ENCODE results near the gene NR4A3.
"Not testable (repeated sequence)": the region's sequence is repeated elsewhere in the genome, so short reads cannot be mapped to it uniquely, and the experiment has no call there.

The NR4A3 gene

DNA sequence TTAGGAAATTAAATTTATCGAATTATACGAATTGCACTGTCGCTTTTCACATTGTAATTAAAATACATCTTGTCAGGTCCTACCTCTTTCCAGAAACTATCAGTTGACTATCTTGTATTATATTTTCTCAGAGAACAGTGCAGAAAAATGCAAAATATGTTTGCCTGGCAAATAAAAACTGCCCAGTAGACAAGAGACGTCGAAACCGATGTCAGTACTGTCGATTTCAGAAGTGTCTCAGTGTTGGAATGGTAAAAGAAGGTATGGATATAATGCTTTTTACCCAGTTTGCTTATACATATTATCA, 10.8 kb downstream of the NR4A3 start:
- DNase-seq (ENCODE audit: low read depth in 1 of 2, low spot score in 1 of 2): no peak

DNA sequence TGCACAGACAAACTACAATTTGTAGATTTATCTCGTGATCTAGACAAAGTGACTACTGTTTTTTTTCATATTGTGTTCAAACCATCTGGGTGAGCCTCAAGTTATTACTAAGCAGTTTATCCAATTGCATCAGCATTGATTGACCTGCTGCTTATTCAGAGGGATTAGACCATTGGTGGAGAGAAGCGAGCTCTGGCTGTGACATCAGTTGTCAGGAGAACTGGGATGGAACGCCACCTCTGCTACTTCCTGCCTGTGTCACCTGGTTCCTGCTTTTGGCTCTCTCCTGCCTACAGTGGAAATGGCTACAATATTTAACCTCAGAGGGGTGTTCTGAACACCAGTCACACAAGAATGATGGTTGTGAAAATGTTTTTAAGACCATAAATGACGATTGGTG, 12.1 kb downstream of the NR4A3 start:
- DNase-seq (ENCODE audit: low read depth in 1 of 2, low spot score in 1 of 2): no peak

DNA sequence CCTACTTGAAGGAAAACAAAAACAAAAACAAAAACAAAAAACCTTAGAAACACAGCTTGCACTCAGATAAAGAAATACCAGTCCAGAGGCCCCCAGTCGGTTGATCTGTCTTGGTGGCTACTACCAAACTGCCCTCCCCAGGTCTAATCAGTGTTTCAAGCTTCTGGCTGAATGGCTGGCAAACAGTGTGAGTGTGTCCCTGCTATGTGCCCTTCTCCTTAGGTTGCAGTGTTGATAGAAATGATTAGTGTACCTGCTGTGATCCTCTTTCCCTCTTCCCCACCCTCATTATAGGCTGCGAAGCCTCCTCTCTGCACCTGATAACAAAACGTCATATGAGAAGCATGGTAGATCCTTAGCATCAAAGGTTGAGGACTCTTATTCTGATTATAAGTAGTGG, 12.8 kb downstream of the NR4A3 start:
- no peak for DNase-seq (ENCODE audit: low read depth in 1 of 2, low spot score in 1 of 2)

DNA sequence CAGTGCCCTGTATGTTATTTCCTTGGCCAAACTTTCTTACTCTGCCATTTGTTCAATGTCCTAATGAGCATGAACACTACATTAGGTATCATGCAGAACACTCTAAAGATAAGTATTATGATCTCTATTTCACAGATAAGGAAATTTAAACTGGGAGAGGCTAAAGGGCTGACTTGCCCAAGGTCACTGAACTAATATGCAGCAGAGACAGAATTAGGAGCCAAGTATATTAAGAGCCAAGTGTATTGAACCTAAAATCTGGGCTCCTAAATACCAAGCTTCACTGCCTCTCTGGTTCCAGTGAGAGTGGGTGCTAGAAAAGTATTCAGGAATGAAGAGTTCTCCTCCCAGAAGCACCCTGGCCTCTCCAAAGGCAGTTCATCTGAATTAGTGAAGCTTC, 13.5 kb downstream of the NR4A3 start:
- no peak for DNase-seq (ENCODE audit: low read depth in 1 of 2, low spot score in 1 of 2)

DNA sequence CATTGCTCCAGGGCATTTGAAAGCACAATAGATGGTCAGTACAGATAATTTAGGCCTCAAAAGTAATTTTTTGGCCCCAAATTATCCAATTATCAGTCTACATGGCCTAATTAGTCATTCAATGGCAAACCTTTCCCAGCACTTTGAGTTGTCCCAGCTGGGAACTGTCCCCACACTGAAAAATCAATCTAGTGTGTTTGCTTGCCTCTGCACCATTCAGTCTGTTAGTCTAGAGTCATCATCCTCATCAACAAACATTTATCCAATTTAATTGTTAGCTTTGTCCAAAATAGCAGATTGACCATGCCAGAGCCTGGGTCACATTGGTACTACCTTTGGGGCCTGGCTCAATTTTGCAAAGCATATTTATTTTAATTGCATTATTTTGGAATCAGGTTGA, 13.9 kb downstream of the NR4A3 start:
- no peak for DNase-seq (ENCODE audit: low read depth in 1 of 2, low spot score in 1 of 2)

DNA sequence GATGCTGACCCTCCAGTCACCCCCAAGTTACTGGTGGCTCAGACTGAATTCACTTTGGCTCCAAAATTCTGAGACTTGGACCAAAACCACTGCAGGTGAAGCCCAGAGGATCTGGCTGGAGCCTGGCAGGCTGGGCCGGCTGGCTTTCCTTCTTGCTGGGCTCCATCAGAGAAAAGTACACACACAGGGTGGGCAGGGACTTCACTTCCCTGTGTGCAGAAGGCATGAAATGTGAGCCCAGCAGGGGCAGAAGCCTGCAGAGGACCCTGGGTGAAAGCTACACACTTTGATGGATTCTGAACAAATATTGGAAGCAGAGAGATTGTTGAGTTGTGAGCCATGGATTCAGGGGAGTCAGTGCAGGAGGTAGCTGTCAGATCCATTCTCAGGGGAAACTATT, 18.4 kb downstream of the NR4A3 start:
- DNase-seq (ENCODE audit: low read depth in 1 of 2, low spot score in 1 of 2): no peak

DNA sequence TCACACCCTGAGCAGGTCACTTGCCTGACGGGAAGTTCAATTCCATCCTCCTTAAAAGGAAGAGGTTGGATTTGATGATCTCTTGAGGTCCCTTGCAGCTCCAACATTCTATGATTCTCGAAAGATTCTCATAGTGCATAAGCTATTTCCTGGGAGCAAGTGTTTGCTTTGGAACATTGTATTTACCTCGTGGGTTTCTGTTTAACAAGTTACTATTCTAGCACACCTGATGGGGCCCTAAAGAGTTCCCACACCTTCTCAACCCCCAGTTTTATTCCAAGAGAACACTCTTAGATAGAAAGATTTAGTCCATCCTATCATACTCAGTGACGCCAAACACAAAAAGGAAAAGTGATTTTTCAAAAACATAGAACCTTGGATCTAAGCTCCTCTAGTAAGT, 23.4 kb downstream of the NR4A3 start:
- no peak for DNase-seq (ENCODE audit: low read depth in 1 of 2, low spot score in 1 of 2)

DNA sequence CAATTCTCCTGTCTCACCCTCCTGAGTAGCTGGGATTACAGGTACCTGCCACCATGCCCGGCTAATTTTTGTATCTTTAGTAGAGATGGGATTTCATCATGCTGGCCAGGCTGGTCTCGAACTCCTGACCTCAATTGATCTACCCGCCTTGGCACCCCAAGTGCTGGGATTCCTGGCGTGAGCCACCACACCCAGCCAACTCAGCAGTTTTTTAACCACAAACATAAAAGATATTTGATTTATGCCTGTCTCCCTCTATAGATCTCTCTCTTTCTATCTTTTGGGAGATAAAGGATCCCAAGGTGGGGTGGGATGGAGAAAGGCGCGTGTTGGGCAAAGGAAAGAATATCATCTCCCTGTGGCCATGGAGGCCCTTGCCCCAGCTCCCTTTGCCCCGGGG, 26.8 kb downstream of the NR4A3 start:
- DNase-seq (ENCODE audit: low read depth in 1 of 2, low spot score in 1 of 2): no peak

DNA sequence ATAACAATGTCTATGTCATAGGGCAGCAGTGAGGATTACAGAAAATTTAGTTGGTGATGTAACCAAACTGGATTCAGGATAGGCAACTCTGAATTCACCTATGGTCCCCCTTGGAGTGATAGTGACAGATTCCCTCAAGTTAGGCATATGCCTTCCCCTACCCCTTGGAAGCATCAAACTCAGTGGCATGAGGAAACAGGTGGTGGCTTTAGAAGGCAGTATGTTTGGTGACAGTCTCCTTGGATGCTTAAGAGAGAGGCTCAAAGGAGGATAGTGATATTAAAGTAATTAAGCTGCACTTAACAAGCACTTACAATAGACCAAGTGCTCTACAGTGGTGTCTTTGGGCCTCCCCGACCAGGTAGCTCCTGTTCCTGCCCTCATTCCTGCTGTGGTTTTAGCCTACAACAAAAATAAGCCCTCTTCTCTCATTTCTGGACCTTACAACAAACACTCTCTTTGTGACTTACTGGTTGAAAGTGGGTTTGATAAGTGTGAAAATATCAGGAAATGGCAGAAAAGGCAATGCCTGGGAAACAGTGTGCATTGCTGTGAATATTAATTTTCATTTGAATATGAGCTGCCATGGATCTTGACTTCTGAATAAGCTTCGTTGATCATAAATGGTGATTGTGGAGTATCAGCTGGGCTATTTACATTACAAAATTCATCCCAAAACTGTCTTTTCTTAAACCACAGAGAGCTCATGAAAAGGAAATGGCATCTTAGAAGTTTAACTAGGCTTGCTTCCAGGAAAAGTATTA, 29.2 kb downstream of the NR4A3 start:
- no peak for DNase-seq (ENCODE audit: low read depth in 1 of 2, low spot score in 1 of 2)

DNA sequence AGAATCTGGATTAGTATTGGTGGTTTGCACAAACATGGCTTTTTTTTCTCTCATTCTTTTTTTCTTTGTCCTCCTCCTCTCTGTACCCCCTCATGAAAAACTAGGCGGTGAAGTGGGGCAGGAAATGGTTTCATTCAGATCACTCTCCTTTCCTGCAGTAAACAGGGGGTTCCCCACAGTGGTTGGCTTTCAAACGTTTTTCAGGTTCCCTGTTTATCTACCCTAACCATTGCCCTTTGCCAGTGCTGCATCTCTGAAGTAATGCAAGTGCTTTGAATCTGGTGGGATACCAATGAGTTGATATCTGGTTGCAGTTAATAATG, 29.8 kb downstream of the NR4A3 start:
- DNase-seq (ENCODE audit: low read depth in 1 of 2, low spot score in 1 of 2): no peak

DNA sequence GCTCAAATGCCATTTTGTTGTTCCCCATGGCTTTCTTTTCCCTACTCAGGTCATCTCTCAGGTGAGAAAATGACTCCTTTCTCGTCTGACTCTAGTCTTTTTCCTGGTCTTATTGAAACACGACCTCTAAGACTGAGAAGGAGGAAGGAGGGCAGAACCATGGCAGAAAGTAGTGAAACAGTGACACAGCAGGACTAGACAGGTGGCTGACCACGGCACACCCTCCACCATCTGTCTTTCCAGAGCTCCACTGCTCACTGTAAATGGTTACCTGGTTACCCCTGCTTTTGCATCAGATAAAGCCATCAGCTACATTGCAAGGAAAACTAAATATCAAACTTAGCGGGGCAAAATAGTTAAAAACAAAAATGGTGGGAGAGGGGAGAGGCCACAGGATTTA, 30.9 kb downstream of the NR4A3 start:
- no peak for DNase-seq (ENCODE audit: low read depth in 1 of 2, low spot score in 1 of 2)

DNA sequence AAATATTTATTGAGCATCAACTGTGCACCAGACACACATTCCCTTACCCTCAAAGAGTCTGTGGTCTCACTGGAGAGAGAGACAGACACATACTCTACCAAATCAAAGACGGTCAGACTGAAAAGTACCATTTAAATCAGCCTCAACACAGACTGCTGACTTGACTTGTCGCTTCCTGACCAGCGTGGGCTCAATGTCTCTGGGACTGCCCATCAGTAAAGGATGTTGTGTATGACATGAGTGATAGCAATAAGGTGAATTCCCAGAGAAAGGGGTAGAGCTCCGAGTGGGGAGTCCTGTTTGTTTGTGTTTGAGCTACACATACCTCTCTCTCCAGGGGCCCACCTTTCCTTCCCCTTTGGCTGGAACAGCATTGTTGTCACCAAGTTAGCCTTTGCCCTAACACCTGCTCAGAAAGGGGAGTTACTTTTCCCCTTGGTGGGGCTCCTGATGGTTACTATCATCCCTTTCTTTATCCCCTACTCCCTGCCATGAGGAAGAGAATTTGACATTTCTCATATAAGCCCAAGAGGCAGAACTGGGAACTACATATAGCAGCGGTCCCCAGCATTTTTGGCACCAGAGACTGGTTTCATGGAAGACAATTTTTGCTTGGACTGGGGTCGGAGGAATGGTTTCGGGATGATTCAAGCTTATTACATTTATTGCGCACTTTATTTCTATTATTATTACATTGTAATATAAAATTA, 33.9 kb downstream of the NR4A3 start:
- DNase-seq (ENCODE audit: low read depth in 1 of 2, low spot score in 1 of 2): no peak

DNA sequence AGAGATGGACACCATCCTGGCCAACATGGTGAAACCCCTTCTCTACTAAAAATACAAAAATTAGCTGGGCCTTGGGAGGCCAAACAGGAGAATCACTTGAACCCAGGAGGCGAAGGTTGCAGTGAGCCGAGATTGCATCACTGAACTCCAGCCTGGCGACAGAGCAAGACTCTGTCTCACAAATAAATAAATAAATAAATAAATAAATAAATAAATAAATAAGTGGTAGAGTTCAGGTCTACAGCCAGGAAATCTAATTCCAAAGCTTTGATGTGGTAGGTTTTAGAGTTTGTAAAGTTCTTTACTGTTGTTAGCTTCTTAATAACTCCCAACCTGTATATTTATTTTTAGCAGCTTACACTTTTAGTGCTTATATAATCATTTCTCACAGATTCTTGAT, 35.9 kb downstream of the NR4A3 start:
- not testable (repeated sequence) for DNase-seq (ENCODE audit: low read depth in 1 of 2, low spot score in 1 of 2)

DNA sequence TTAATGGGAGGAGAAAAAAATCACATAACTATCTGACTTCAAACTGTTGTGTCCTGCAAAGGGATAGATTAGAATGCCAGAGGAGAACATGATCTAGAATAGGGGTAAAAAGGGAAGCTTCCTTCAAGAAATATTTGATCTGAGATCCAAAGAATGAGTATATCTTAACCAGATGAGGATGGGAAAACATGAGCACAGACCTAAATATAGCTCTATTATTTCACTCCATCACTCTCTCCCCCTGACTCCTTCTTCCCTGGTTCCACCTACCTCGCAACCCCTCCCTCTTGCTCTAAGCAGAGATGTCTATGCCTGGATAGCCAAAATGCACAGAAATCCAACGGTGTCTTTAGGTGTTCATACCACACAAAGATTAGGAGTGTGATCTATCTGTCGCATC, 36.4 kb downstream of the NR4A3 start:
- DNase-seq (ENCODE audit: low read depth in 1 of 2, low spot score in 1 of 2): no peak

DNA sequence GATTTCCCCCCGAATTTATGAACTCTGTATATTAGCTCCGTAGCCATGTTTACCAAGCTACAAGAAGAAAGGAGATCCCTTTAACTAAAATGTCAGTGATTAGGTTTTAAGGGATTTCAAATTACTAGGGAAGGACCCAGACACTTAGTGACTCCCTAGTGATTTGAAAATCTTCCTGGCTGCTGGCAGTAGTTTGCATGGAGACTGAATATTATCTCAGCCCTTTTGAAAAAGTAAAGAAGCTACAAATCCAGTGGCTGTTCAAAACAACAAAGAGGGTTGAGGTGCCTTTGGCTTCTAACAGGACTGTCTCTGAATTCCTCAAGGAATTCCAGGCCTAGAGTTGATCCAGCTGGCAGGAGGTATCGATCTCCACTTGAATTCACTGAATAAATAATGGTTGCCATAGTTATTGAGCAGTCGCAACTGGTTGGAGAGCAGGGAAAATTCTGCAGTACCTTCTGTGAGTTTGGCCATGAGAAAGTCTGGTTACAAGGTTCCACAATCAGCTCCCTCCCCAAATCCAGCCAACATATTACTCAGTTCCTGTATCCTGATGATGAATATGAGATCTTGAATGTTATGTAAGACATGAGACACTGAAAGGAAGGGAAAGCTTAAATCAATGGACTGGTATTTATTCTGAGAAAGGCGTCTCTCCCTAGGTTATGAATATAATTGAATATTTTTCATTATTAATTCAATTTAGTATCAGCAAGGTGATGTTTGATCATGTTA, 37.7 kb downstream of the NR4A3 start:
- no peak for DNase-seq (ENCODE audit: low read depth in 1 of 2, low spot score in 1 of 2)

DNA sequence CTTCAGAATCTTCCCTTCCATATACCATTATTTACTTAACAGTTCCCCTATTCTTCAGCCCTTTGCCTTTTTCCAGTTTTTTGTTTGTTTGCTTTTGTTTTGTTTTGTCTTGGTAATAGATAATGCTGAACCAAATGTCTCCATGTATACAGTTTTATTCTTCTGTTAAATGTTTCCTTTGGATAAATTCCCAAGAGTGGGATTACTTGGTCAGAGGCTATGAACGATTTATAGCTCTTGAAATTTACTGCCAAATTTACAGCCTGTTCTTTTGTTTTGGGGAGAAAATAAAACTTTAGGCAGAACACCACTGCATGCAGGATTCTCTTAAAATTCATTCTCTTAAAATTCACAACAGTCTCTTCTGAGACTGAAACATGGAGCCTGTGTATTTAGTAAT, 38.6 kb downstream of the NR4A3 start:
- DNase-seq (ENCODE audit: low read depth in 1 of 2, low spot score in 1 of 2): no peak

DNA sequence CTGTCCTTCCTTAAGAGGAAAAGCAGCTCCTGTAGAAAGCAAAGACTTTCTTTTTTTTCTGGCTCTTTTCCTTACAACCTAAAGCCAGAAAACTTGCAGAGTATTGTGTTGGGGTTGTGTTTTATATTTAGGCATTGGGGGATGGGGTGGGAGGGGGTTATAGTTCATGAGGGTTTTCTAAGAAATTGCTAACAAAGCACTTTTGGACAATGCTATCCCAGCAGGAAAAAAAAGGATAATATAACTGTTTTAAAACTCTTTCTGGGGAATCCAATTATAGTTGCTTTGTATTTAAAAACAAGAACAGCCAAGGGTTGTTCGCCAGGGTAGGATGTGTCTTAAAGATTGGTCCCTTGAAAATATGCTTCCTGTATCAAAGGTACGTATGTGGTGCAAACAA, 42.3 kb downstream of the NR4A3 start:
- DNase-seq (ENCODE audit: low read depth in 1 of 2, low spot score in 1 of 2): no peak

DNA sequence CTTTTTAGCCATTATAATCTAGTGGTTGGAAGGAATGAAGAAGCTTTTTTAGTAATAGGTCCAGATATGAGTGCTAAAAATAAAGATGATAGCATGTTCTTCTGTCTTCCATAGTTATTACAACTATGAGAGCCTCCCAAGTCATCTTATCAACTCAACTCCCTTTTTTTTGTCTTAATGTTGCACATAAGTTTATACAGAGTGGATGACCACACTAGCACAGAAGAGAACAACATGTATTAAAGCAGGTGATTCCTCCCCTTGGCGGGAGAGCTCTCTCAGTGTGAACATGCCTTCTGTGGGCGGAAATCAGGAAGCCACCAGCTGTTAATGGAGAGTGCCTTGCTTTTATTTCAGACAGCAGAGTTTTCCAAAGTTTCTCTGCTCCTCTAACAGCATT, 44.7 kb downstream of the NR4A3 start:
- DNase-seq (ENCODE audit: low read depth in 1 of 2, low spot score in 1 of 2): no peak

DNA sequence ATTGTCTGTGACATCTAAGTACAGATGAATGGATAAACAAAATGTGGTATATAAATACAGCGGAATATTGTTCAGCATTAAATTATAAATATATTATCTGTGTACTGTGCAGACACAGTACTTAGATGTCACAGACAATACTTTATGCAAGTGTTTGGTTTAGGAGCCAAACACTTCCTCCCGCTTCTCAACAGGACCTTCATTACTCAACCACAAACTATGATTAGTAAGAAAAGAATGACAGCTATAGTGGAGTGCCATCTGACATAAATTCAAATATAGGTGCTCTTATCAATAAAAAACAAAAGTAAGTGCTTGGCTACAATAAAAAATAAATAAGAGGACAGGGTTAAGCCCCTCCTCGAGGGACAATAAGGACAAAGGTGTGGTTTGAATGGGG, 45.9 kb downstream of the NR4A3 start:
- DNase-seq (ENCODE audit: low read depth in 1 of 2, low spot score in 1 of 2): no peak

DNA sequence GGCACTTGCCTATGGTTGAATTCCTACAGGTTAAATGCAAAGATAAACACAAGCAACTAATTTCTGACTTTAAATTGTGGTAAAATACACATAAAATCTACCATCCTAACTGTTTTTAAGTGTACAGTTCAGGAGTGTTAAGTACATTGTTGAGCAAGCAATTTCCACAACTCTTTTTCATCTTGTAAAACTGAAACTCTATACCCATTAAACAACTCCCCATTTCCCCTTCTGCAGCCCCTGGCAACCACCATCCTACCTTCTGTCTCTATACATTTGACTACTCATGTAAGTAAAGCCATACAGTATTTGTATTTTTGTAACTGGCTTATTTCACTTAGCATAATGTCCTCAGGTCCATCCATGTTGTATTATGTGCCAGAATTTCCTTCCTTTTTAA, 46.3 kb downstream of the NR4A3 start:
- DNase-seq (ENCODE audit: low read depth in 1 of 2, low spot score in 1 of 2): no peak

DNA sequence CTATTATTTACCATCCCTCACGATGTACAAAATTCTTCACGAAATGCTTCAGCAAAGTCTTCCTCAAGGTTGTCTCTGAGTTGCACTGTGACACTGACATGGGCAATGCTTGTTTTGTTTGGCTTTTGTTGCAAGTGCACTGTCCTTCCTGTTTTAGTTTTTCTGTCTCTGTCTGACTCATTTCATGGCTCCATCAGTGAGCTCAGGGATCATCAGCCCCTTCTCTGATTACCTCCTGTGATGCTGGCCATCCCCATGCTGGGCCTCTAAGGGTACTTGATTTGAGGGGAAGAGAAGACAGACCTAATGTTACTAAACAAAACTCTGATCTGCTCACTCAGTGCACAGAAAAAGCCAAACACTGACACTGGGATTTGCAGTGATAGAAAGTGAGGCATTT, 47.2 kb downstream of the NR4A3 start:
- DNase-seq (ENCODE audit: low read depth in 1 of 2, low spot score in 1 of 2): no peak

DNA sequence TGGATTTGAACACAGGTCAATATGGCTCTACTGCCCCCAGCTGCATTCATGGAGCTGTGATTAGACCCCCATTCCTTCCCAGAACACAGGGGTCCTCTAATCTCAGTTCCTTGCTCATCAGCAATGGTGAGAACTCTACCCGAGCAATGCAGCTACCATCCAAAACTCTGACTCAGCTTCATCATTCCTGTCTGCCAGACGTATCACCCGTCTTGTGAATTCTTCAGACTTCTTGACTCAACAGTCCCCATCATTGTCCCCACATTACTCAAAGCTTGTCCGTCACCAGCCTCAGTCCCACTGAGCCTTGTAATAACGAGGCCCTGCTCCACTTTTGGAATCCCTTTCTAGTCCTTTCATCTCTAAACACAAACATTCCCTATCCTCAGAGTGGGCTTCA, 48.4 kb downstream of the NR4A3 start:
- DNase-seq (ENCODE audit: low read depth in 1 of 2, low spot score in 1 of 2): no peak

DNA sequence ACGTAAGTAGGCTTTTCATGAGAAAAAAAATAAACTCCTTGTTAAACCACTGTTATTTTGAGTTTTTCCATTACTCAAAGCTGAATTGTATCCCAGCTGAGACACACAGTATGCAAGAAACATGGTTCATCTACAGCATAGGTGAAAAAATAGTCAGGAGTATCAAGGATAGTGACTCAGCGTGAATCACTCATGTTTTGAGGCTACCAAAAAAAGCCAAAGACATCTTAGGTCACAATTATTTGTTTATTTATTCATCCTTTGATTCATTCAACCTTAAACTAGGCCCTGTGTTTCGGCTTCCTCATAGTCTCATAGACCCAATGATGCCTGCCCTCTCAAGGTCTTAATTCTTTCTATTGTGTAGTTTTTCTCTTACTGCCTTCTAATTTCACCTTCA, 51.8 kb downstream of the NR4A3 start:
- no peak for DNase-seq (ENCODE audit: low read depth in 1 of 2, low spot score in 1 of 2)

Data from stimulated activated CD4-positive, alpha-beta T cell treated with anti-CD3 and anti-CD28 coated beads, Interleukin-15, amount 100 ng/mL, for 1 hour (primary cell).